Erythroblast (primary cell): ENCODE results near the gene RNF166.

ENCODE experiments used
- GATA1 ChIP-seq: IDR thresholded peaks from 2 replicates; pipeline ENCODE4 v1.6.1; 2011; ENCODE audit warnings: low read depth, mild to moderate bottlenecking, control low read depth, low read length, moderate library complexity
- POLR2A ChIP-seq: IDR thresholded peaks from 2 replicates; pipeline ENCODE4 v1.6.1; 2011; ENCODE audit warnings: mild to moderate bottlenecking, low read length

- TF ChIP-seq POLR2A (no peak), GATA1 (no peak)
Observed at GRCh38 chr16:88702371-88703210, 3.6 kb downstream of the RNF166 start.
